HepG2 (cell line): Measurements from ENCODE around the gene LCK. TPM values are rescaled to one million over a fixed set of nuclear protein-coding genes. Genes with fewer than 3 reads are reported as not detected.

Experiments
- CSRNP1 ChIP-seq: sonication (generic); formaldehyde crosslinking; IDR thresholded peaks from 2 replicates; pipeline ENCODE4 v1.8.1; 2023; ENCODE audit warnings: mild to moderate bottlenecking, missing genetic modification reagents
- E2F5 ChIP-seq: sonication (generic); formaldehyde crosslinking; conservative IDR thresholded peaks from 2 replicates; pipeline ENCODE4 v1.4.0; 2020; ENCODE audit warnings: missing genetic modification reagents
- ELF3 ChIP-seq: IDR thresholded peaks from 2 replicates; pipeline ENCODE4 v1.6.1; 2016; ENCODE audit warnings: missing genetic modification reagents, missing compliant biosample characterization
- FOXC1 ChIP-seq: sonication (generic); formaldehyde crosslinking; IDR thresholded peaks from 2 replicates; pipeline ENCODE4 v1.8.0; 2022; ENCODE audit warnings: mild to moderate bottlenecking, missing genetic modification reagents, borderline replicate concordance
- HNF4A ChIP-seq: sonication (generic); formaldehyde crosslinking; IDR thresholded peaks from 2 replicates; pipeline ENCODE4 v1.4.0; 2020; ENCODE audit warnings: missing genetic modification reagents
- KDM2A ChIP-seq: sonication (generic); formaldehyde crosslinking; IDR thresholded peaks from 2 replicates; pipeline ENCODE4 v1.4.0; 2020; ENCODE audit warnings: low read depth, missing genetic modification reagents, borderline replicate concordance
- NR2C2 ChIP-seq: sonication (generic); formaldehyde crosslinking; IDR thresholded peaks from 2 replicates; pipeline ENCODE4 v1.4.0; 2020; ENCODE audit warnings: missing genetic modification reagents, mild to moderate bottlenecking, moderate library complexity, borderline replicate concordance
- PAXIP1 ChIP-seq: sonication (generic); formaldehyde crosslinking; conservative IDR thresholded peaks from 2 replicates; pipeline ENCODE4 v1.4.0; 2020; ENCODE audit warnings: mild to moderate bottlenecking, missing genetic modification reagents, moderate library complexity
- POLR2AphosphoS2 ChIP-seq: IDR thresholded peaks from 2 replicates; pipeline ENCODE4 v1.6.1; 2011; ENCODE audit warnings: low read depth, low read length, improper control_type of control experiment
- RFX1 ChIP-seq: fragments of 450-650 bp; IDR thresholded peaks from 2 replicates; pipeline ENCODE4 v1.6.1; 2017
- TAF15 ChIP-seq: fragments of 200-400 bp; formaldehyde crosslinking; IDR thresholded peaks from one replicate; pipeline ENCODE4 v1.6.1; 2018; ENCODE audit warnings: mild to moderate bottlenecking, low read depth, low read length; ENCODE audit not compliant: poor library complexity, severe bottlenecking
- TFE3 ChIP-seq: IDR thresholded peaks from 2 replicates; pipeline ENCODE4 v1.6.1; 2016
- YEATS2 ChIP-seq: sonication (generic); formaldehyde crosslinking; IDR thresholded peaks from 2 replicates; pipeline ENCODE4 v1.4.0; 2020; ENCODE audit warnings: missing genetic modification reagents, borderline replicate concordance
- ZBTB7B ChIP-seq: sonication (generic); formaldehyde crosslinking; IDR thresholded peaks from 2 replicates; pipeline ENCODE4 v1.4.0; 2020; ENCODE audit warnings: missing genetic modification reagents
- ZFP62 ChIP-seq: sonication (generic); formaldehyde crosslinking; IDR thresholded peaks from 2 replicates; pipeline ENCODE4 v1.4.0; 2020; ENCODE audit warnings: missing genetic modification reagents
- ZNF230 ChIP-seq: sonication (generic); formaldehyde crosslinking; IDR thresholded peaks from 2 replicates; pipeline ENCODE4 v1.4.0; 2020; ENCODE audit warnings: mild to moderate bottlenecking, missing genetic modification reagents
- ZNF576 ChIP-seq: sonication (generic); formaldehyde crosslinking; IDR thresholded peaks from 2 replicates; pipeline ENCODE4 v1.4.0; 2020; ENCODE audit warnings: mild to moderate bottlenecking, missing genetic modification reagents
- ZNF589 ChIP-seq: sonication (generic); formaldehyde crosslinking; conservative IDR thresholded peaks from 2 replicates; pipeline ENCODE4 v1.8.0; 2022; ENCODE audit warnings: mild to moderate bottlenecking, moderate library complexity, missing genetic modification reagents
- ZNF674 ChIP-seq: sonication (generic); formaldehyde crosslinking; IDR thresholded peaks from 2 replicates; pipeline ENCODE4 v1.5.0; 2020; ENCODE audit warnings: low read depth, mild to moderate bottlenecking, missing genetic modification reagents
- ZNF773 ChIP-seq: sonication (generic); formaldehyde crosslinking; IDR thresholded peaks from 2 replicates; pipeline ENCODE4 v1.4.0; 2020; ENCODE audit warnings: missing genetic modification reagents, borderline replicate concordance
- ZNF841 ChIP-seq: sonication (generic); formaldehyde crosslinking; IDR thresholded peaks from 2 replicates; pipeline ENCODE4 v1.8.1; 2023; ENCODE audit warnings: missing genetic modification reagents, borderline replicate concordance
- polyA plus RNA-seq, 8 experiments: library from polyadenylated mRNA; depleted of rRNA in 3 of 8; stranded (reverse) in 7 of 8; unstranded in 1 of 8; fragments of >200 nt; fragmentation: Illumina TruSeq in 4 of 8; extraction: Trizol in 4 of 8; gene quantifications; 2 replicates each; pipeline versions ENCODE4 v1.2.1 to v1.2.3, GENCODE V29; 2011 to 2016; ENCODE audit warnings: low read depth in 4 of 8, missing spikeins in 1 of 8, mixed read lengths in 1 of 8; ENCODE audit not compliant: insufficient read depth in 1 of 8
- total RNA-seq, 5 experiments: library from RNA; depleted of rRNA; stranded (reverse); fragments of >200 nt; fragmentation: Illumina TruSeq; extraction: Trizol; gene quantifications; 2 replicates each; pipeline ENCODE4 v1.2.3, GENCODE V29; 2016; ENCODE audit warnings: low read depth in 1 of 5

The LCK gene
- total and polyA plus RNA-seq, 2 of the 13 experiments (the other 11 are each of a cell fraction or from before 2014, with no cell fraction given): 0.93 to 1.8 TPM

GRCh38 chr1:32205401-32206370 is 45.4 kb upstream of the LCK start, which contains the start of gene IQCC (continued):
- TF ChIP-seq ZNF841 (CRISPR knock-in tag) (no peak), FOXC1 (CRISPR knock-in tag) (peak; percentile 70; the same call in 1 of the 2 replicates), KDM2A (peak; percentile 77; the same call in 1 of the 2 replicates), ZBTB7B (CRISPR knock-in tag) (peak; percentile 54; the same call in 1 of the 2 replicates), ZFP62 (CRISPR knock-in tag) (no peak), PAXIP1 (no peak), YEATS2 (peak; percentile 79), ZNF576 (CRISPR knock-in tag) (no peak), ZNF773 (CRISPR knock-in tag) (no peak), POLR2AphosphoS2 (no peak), CSRNP1 (CRISPR knock-in tag) (no peak), HNF4A (CRISPR knock-in tag) (no peak), ELF3 (CRISPR knock-in tag) (no peak), ZNF230 (no peak), ZNF589 (CRISPR knock-in tag) (no peak; the same call in 1 of the 2 replicates), ZNF674 (no peak), E2F5 (CRISPR knock-in tag) (0 out of 2 replicates have a peak, but pooled peaks have one; percentile 58), NR2C2 (CRISPR knock-in tag) (0 out of 2 replicates have a peak, but pooled peaks have one; percentile 26), RFX1 (peak; percentile 92), TAF15 (no peak), TFE3 (CRISPR knock-in tag) (0 out of 2 replicates have a peak, but pooled peaks have one; percentile 31)
